Upper lobe of left lung (tissue), 4 donors: ENCODE results near the gene UFC1.

Experiments used
- EP300 ChIP-seq, 4 donors: sonication (generic); formaldehyde crosslinking; IDR thresholded peaks; one replicate each; pipeline ENCODE4 v1.5.1; 2017; ENCODE audit warnings: antibody characterized with exemption in 4 of 4, control low read depth in 2 of 4
- POLR2A ChIP-seq, 4 donors: fragments of 450-650 bp; IDR thresholded peaks; one replicate each; pipeline ENCODE4 v1.5.1; 2016 to 2017; ENCODE audit warnings: antibody characterized with exemption in 4 of 4, mild to moderate bottlenecking in 2 of 4
- POLR2AphosphoS5 ChIP-seq, 2 donors: sonication (generic); formaldehyde crosslinking; IDR thresholded peaks; one replicate each; pipeline ENCODE4 v1.5.1; 2017; ENCODE audit warnings: antibody characterized with exemption in 2 of 2
- TF ChIP-seq, protein P1 (sequence below), 6 experiments: fragments of 450-650 bp in 4 of 6; fragments of 200-600 bp in 2 of 6; sonication (generic) in 2 of 6; IDR thresholded peaks; one replicate each; pipeline ENCODE4 v1.5.1; 2016 to 2019; ENCODE audit warnings: antibody characterized with exemption in 6 of 6

DNA sequence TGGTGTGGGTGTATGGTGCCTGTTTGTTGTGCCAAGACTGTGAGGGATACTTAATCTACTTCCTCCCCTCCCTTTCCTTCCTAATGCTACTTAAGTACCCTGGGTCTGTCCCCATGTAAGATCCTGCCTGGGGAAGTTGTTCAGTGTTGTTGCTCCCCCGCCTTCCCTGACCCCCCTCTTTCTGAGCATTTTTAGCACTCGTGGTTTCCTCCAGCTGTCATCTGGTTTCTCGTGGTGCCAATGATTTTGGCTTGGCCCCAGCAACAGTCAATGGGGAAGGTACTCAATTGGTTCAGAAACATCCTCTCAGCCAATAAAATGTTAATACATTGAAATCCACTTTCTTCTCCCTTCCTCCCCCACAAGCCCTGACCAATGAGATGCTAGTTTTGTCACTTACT lies 31.5 kb downstream of the UFC1 start:
- TF ChIP-seq, protein P1, sequence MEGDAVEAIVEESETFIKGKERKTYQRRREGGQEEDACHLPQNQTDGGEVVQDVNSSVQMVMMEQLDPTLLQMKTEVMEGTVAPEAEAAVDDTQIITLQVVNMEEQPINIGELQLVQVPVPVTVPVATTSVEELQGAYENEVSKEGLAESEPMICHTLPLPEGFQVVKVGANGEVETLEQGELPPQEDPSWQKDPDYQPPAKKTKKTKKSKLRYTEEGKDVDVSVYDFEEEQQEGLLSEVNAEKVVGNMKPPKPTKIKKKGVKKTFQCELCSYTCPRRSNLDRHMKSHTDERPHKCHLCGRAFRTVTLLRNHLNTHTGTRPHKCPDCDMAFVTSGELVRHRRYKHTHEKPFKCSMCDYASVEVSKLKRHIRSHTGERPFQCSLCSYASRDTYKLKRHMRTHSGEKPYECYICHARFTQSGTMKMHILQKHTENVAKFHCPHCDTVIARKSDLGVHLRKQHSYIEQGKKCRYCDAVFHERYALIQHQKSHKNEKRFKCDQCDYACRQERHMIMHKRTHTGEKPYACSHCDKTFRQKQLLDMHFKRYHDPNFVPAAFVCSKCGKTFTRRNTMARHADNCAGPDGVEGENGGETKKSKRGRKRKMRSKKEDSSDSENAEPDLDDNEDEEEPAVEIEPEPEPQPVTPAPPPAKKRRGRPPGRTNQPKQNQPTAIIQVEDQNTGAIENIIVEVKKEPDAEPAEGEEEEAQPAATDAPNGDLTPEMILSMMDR (IDR thresholded peaks at IDR 0.05) = no peak
- TF ChIP-seq POLR2A (IDR thresholded peaks at IDR 0.05) = peak in 2 of 4 donors; percentile 14 to 19
- TF ChIP-seq POLR2AphosphoS5 (IDR thresholded peaks at IDR 0.05) = peak; percentile 47 to 80
- TF ChIP-seq EP300 (IDR thresholded peaks at IDR 0.05) = no peak
